ENCODE measurements around the gene SNCG. TPM values are rescaled to one million over a fixed set of nuclear protein-coding genes. Genes with fewer than 3 reads are reported as not detected.
"Not testable (repeated sequence)": the region's sequence is repeated elsewhere in the genome, so short reads cannot be mapped to it uniquely, and the experiment has no call there.

The SNCG gene
- total and polyA plus RNA-seq, 2 donors (not counting 1 experiment from before 2014, with no cell fraction given), result not detected

GRCh38 chr10:86992456-86992855, 34.1 kb downstream of the SNCG start:
- no peak overlapping the region for H3K27ac Mint-ChIP-seq
- ChIA-PET POLR2A (no interaction called here), CTCF (no interaction called here)
- H3K9me3 ChIP-seq (ENCODE audit: control extremely low read depth in 1 of 3, control insufficient read depth in 2 of 3, insufficient read depth in 1 of 3, low read length in 2 of 3), result no peaks in the 10 kb centered on the region
- TF ChIP-seq EZH2 (IDR thresholded peaks at IDR 0.05; ENCODE audit: borderline replicate concordance, insufficient read depth, low read depth, low read length, poor library complexity, severe bottlenecking), result no peak
- TF ChIP-seq, protein P1, sequence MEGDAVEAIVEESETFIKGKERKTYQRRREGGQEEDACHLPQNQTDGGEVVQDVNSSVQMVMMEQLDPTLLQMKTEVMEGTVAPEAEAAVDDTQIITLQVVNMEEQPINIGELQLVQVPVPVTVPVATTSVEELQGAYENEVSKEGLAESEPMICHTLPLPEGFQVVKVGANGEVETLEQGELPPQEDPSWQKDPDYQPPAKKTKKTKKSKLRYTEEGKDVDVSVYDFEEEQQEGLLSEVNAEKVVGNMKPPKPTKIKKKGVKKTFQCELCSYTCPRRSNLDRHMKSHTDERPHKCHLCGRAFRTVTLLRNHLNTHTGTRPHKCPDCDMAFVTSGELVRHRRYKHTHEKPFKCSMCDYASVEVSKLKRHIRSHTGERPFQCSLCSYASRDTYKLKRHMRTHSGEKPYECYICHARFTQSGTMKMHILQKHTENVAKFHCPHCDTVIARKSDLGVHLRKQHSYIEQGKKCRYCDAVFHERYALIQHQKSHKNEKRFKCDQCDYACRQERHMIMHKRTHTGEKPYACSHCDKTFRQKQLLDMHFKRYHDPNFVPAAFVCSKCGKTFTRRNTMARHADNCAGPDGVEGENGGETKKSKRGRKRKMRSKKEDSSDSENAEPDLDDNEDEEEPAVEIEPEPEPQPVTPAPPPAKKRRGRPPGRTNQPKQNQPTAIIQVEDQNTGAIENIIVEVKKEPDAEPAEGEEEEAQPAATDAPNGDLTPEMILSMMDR (IDR thresholded peaks at IDR 0.05), result no peak
- peaks cover 0 to 8% (median 3%) of the 10 kb centered on the region in 4 experiments for H3K27me3 ChIP-seq (replicated peaks in 1 of 4; ENCODE audit: control extremely low read depth in 1 of 4, control insufficient read depth in 3 of 4, insufficient read depth in 4 of 4, low read length in 3 of 4)
- no peaks in the 10 kb centered on the region for H3K36me3 ChIP-seq (replicated peaks in 1 of 2; ENCODE audit: control extremely low read depth in 1 of 2, control insufficient read depth in 1 of 2, extremely low read depth in 1 of 2, insufficient read depth in 2 of 2, low read length in 1 of 2)
- H3K4me1 ChIP-seq (ENCODE audit: control insufficient read depth in 2 of 2, insufficient read depth in 2 of 2, low read length in 2 of 2), result no peaks in the 10 kb centered on the region
- H3K27ac ChIP-seq (ENCODE audit: low read length in 2 of 2), result no peak overlapping the region
- no peak overlapping the region for H2AFZ ChIP-seq (ENCODE audit: insufficient read depth, low read depth, low read length, poor library complexity, severe bottlenecking)
- H3K4me3 ChIP-seq (ENCODE audit: control extremely low read depth in 1 of 5, extremely low read depth in 1 of 5, insufficient read depth in 1 of 5, low read depth in 2 of 5, low read length in 4 of 5), result no peak overlapping the region
- DNase-seq, result no peak
- H3K9ac ChIP-seq (ENCODE audit: low read length), result no peak overlapping the region
- H3K79me2 ChIP-seq (ENCODE audit: control insufficient read depth, insufficient read depth, low read length), result no peaks in the 10 kb centered on the region
- H4K20me1 ChIP-seq (ENCODE audit: control insufficient read depth, insufficient read depth, low read length, poor library complexity, severe bottlenecking), result no peaks in the 10 kb centered on the region
- H3K4me3 Mint-ChIP-seq, result no peak overlapping the region
- intact Hi-C loops (cut with micrococcal nuclease), result no loop called here
- no peaks in the 10 kb centered on the region for H3K4me1 Mint-ChIP-seq
- ATAC-seq (ENCODE audit: low read depth), result no peak
- no peaks in the 10 kb centered on the region for H3K9me3 Mint-ChIP-seq (ENCODE audit: insufficient read depth)
- no peak overlapping the region for H3K4me2 ChIP-seq (replicated peaks; ENCODE audit: low read depth, low read length, poor library complexity, severe bottlenecking)
- H3K27me3 Mint-ChIP-seq, result peaks cover 24% of the 10 kb centered on the region

DNA sequence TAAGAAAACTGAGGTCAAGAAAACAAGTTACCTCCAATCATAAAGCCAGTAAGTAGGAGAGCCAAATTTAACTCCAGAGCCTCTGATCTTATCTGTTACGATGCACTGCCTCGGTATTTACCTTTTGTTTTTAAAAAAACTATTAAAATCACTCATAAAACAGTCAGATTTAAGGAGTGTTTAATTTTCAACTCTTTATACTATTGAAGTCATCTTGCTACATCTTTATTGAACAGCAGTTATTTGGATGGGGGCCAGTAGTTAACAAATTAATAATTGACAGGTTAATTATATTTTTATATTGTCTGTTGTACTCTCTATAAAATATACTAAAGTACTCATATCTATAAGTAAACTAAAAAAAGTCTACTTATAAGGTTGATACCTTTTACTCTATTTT, 34.5 kb downstream of the SNCG start:
- H2AFZ ChIP-seq (ENCODE audit: insufficient read depth, low read depth, low read length, poor library complexity, severe bottlenecking), result no peak overlapping the region
- no peaks in the 10 kb centered on the region for H4K20me1 ChIP-seq (ENCODE audit: control insufficient read depth, insufficient read depth, low read length, poor library complexity, severe bottlenecking)
- WGBS (ENCODE audit: insufficient coverage), result no CpG with 5 or more reads among the region's 2 CpGs
- Mint-ChIP-seq H3K9me3 (ENCODE audit: insufficient read depth) (no peaks in the 10 kb centered on the region), H3K27me3 (peaks cover 24% of the 10 kb centered on the region), H3K4me3 (no peak overlapping the region), H3K4me1 (no peaks in the 10 kb centered on the region), H3K27ac (no peak overlapping the region)
- H3K27ac ChIP-seq (ENCODE audit: low read length in 2 of 2), result no peak overlapping the region
- DNase-seq (no peak), ATAC-seq (ENCODE audit: low read depth) (no peak)
- H3K4me3 ChIP-seq (ENCODE audit: control extremely low read depth in 1 of 5, extremely low read depth in 1 of 5, insufficient read depth in 1 of 5, low read depth in 2 of 5, low read length in 4 of 5), result no peak overlapping the region
- intact Hi-C loops (cut with micrococcal nuclease), result no loop called here
- POLR2A ChIA-PET, result no interaction called here
- H3K36me3 ChIP-seq (replicated peaks in 1 of 2; ENCODE audit: control extremely low read depth in 1 of 2, control insufficient read depth in 1 of 2, extremely low read depth in 1 of 2, insufficient read depth in 2 of 2, low read length in 1 of 2), result no peaks in the 10 kb centered on the region
- no peaks in the 10 kb centered on the region for H3K4me1 ChIP-seq (ENCODE audit: control insufficient read depth in 2 of 2, insufficient read depth in 2 of 2, low read length in 2 of 2)
- no peak for TF ChIP-seq EZH2 (IDR thresholded peaks at IDR 0.05; ENCODE audit: borderline replicate concordance, insufficient read depth, low read depth, low read length, poor library complexity, severe bottlenecking)
- TF ChIP-seq, protein P1 (IDR thresholded peaks at IDR 0.05), result no peak
- no peak overlapping the region for H3K4me2 ChIP-seq (replicated peaks; ENCODE audit: low read depth, low read length, poor library complexity, severe bottlenecking)
- H3K27me3 ChIP-seq (replicated peaks in 1 of 4; ENCODE audit: control extremely low read depth in 1 of 4, control insufficient read depth in 3 of 4, insufficient read depth in 4 of 4, low read length in 3 of 4), result peaks cover 0 to 8% (median 3%) of the 10 kb centered on the region in 4 experiments
- CTCF ChIA-PET, result no interaction called here
- H3K79me2 ChIP-seq (ENCODE audit: control insufficient read depth, insufficient read depth, low read length), result no peaks in the 10 kb centered on the region
- H3K9ac ChIP-seq (ENCODE audit: low read length), result no peak overlapping the region
- no peaks in the 10 kb centered on the region for H3K9me3 ChIP-seq (ENCODE audit: control extremely low read depth in 1 of 3, control insufficient read depth in 2 of 3, insufficient read depth in 1 of 3, low read length in 2 of 3)

DNA sequence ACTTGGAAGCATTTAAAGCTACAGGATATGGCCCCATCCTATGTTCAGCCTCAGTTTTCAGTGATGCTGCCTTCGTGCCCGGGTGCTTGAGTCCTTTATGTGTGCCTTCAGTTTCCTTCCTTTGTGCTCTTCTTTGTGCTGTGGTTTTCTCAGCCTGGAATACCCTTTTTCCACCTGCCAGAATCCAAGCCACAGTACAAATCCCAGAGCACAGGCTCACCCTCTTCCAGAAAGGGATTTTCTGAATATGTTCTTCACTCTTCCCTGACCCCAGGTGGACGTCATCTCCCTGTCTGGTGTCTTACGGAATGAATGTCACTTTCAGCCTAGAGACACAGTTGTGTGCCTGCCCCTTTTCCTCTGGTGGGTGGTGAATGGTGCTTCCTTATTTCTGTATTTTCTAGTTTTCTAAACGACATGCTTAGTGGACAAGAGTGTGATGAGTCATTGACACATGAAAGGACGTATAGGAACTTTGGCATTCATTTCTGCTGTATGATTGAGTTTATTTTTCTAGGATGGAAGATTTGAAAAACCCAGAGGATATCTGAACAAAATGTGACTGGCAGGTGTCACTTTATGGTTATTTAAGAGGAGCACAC, 41.5 kb downstream of the SNCG start:
- H3K27me3 Mint-ChIP-seq; ATAC-seq (ENCODE audit: low read depth); H3K27ac Mint-ChIP-seq; H3K9me3 Mint-ChIP-seq (ENCODE audit: insufficient read depth); H3K4me2 ChIP-seq (replicated peaks; ENCODE audit: low read depth, low read length, poor library complexity, severe bottlenecking); H3K4me3 ChIP-seq (ENCODE audit: control extremely low read depth in 1 of 5, extremely low read depth in 1 of 5, insufficient read depth in 1 of 5, low read depth in 2 of 5, low read length in 4 of 5); H3K36me3 ChIP-seq (replicated peaks in 1 of 2; ENCODE audit: control extremely low read depth in 1 of 2, control insufficient read depth in 1 of 2, extremely low read depth in 1 of 2, insufficient read depth in 2 of 2, low read length in 1 of 2); intact Hi-C loops (cut with micrococcal nuclease); H3K4me1 Mint-ChIP-seq; H3K4me3 Mint-ChIP-seq; H3K4me1 ChIP-seq (ENCODE audit: control insufficient read depth in 2 of 2, insufficient read depth in 2 of 2, low read length in 2 of 2); POLR2A ChIA-PET; H2AFZ ChIP-seq (ENCODE audit: insufficient read depth, low read depth, low read length, poor library complexity, severe bottlenecking); H3K27me3 ChIP-seq (replicated peaks in 1 of 4; ENCODE audit: control extremely low read depth in 1 of 4, control insufficient read depth in 3 of 4, insufficient read depth in 4 of 4, low read length in 3 of 4); H3K9me3 ChIP-seq (ENCODE audit: control extremely low read depth in 1 of 3, control insufficient read depth in 2 of 3, insufficient read depth in 1 of 3, low read length in 2 of 3); H3K79me2 ChIP-seq (ENCODE audit: control insufficient read depth, insufficient read depth, low read length); H4K20me1 ChIP-seq (ENCODE audit: control insufficient read depth, insufficient read depth, low read length, poor library complexity, severe bottlenecking); H3K27ac ChIP-seq (ENCODE audit: low read length in 2 of 2); H3K9ac ChIP-seq (ENCODE audit: low read length); DNase-seq; CTCF ChIA-PET: not testable (repeated sequence)
- 67% methylated on average over 4 of the region's 6 CpGs for WGBS (ENCODE audit: insufficient coverage)

Measured in B cell (primary cell).